ENCODE results near the gene MAOB.

- TF ChIP-seq CTCF (tag by site-specific recombination; IDR thresholded peaks at IDR 0.05) (no peak), KLF9 (tag by site-specific recombination; IDR thresholded peaks at IDR 0.05; ENCODE audit: low read depth) (no peak), EGR2 (tag by site-specific recombination; IDR thresholded peaks at IDR 0.05; ENCODE audit: low read depth) (no peak), MEIS1 (CRISPR knock-in tag; IDR thresholded peaks at IDR 0.05; ENCODE audit: borderline replicate concordance) (no peak), ZNF146 (tag by site-specific recombination; IDR thresholded peaks at IDR 0.05) (no peak), ZNF639 (tag by site-specific recombination; IDR thresholded peaks at IDR 0.05) (no peak)
Measured at GRCh38 chrX:43849173-43849572, 33.1 kb downstream of the MAOB start.
